GM08714 (cell line): ENCODE measurements around the gene SLC1A4.
"Not testable (repeated sequence)": the region's sequence is repeated elsewhere in the genome, so short reads cannot be mapped to it uniquely, and the experiment has no call there.

Source experiments
- H3K4me3 ChIP-seq: fragments of 200-500 bp; sonication (Bioruptor generic); 2 replicates; pipeline ENCODE4 v1.5.1; 2014; ENCODE audit warnings: mild to moderate bottlenecking, low read length, inconsistent platforms
- ZNF274 ChIP-seq: IDR thresholded peaks from 2 replicates; pipeline ENCODE4 v1.6.1; 2012; ENCODE audit warnings: mild to moderate bottlenecking, low read depth, low read length

The SLC1A4 gene

DNA sequence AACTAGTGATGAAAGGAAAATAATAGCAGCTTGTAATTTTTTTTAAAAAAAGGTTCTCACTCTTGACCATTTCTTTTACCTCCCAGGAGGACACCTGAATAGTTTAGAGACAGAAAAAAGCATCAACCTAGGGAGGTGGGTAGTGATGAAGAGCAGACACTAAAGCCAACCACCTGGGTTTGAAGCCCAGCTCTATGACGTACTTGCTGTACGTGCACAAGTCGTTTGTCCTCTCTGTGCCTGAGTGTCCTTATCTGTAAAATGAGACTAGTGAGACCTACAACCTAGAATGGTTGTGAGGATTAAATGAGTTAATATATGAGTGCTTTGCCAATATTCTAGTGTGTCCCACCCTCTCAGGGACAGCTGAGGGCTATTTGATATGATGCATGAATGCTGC lies 5.8 kb downstream of the SLC1A4 start:
- no peak overlapping the region for H3K4me3 ChIP-seq
- no peak for TF ChIP-seq ZNF274

DNA sequence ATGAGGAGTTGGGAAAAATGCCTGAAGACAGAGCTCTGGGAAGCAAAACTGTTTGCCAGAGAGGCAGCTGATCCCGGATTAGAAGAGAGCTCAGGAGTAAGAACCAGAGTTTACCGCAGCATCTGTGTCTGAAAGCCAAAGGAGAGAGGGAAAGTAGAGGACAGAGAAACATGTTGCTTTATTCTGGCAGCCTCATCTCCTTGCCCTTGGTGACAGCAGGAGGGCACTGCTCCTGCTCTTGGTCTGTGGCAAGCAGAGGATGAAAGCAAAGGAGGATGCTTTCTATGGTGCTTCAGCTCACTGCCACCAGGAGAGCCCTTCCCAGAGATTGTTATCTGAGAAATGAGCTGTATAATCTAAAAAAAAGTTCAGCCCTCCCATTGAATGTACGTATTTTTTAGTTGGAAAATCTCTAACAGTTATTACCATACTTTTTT lies 7.7 kb downstream of the SLC1A4 start:
- H3K4me3 ChIP-seq, result no peak overlapping the region
- TF ChIP-seq ZNF274, result no peak

GRCh38 chr2:64998658-64999061 lies 9.5 kb downstream of the SLC1A4 start:
- TF ChIP-seq ZNF274, result no peak

GRCh38 chr2:64999754-65000153 lies 10.6 kb downstream of the SLC1A4 start:
- TF ChIP-seq ZNF274, result no peak
- H3K4me3 ChIP-seq, result no peak overlapping the region

More at GRCh38 chr2:64998658-64999061, 9.5 kb downstream of the SLC1A4 start:
- H3K4me3 ChIP-seq, result no peak overlapping the region

DNA sequence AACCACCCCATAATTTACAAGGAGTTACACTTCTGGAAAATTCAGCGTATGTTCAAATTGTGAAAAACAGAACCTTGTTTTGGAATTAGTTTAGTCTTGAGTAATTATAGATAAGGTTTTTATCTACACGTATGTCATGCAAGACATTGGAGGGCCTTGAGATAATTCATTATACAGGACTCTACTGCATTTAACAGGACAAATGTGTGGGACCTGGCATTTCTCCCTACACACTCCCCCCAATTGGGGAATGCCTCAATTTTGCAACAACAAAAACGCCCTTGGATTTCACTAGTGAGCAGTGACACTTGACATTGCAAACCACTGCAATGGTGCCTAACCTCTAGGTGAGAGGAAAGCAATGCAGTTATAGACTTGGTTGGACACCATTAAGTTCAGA lies 11.4 kb downstream of the SLC1A4 start:
- H3K4me3 ChIP-seq, result no peak overlapping the region
- TF ChIP-seq ZNF274, result no peak

DNA sequence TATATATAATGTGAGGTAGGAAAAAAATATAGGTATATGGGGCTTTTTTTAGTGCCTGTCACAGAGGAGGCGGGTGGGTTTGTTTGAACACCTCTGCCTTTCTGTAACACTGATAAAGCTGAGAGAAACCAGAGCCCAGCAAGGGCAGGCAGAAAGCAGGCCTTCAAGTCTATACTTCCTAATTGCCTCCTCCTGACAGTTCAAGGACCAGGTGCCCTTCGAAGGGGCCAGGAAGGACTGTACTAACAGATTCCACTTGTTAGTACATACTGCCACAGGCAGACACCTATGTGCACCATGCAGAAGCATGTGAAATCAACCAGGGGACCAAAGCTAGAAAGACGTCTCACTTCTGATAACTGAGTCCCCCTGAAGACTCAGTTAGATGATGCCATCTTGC lies 13.8 kb downstream of the SLC1A4 start:
- TF ChIP-seq ZNF274, result no peak
- no peak overlapping the region for H3K4me3 ChIP-seq

- not testable (repeated sequence) for H3K4me3 ChIP-seq
Measured at GRCh38 chr2:65004232-65004631, 15.0 kb downstream of the SLC1A4 start.

GRCh38 chr2:65013776-65014175 lies 24.6 kb downstream of the SLC1A4 start:
- H3K4me3 ChIP-seq, result no peak overlapping the region
- no peak for TF ChIP-seq ZNF274

- no peak overlapping the region for H3K4me3 ChIP-seq
- TF ChIP-seq ZNF274, result no peak
Measured at GRCh38 chr2:65015731-65016130, 26.5 kb downstream of the SLC1A4 start.

GRCh38 chr2:65016789-65017188 lies 27.6 kb downstream of the SLC1A4 start:
- TF ChIP-seq ZNF274, result no peak
- H3K4me3 ChIP-seq, result peak overlapping the region; percentile 9; the same call in 1 of the 2 replicates

GRCh38 chr2:65017335-65017734 lies 28.1 kb downstream of the SLC1A4 start:
- H3K4me3 ChIP-seq, result no peak overlapping the region
- TF ChIP-seq ZNF274, result no peak

GRCh38 chr2:65018141-65018582 lies 29.0 kb downstream of the SLC1A4 start:
- H3K4me3 ChIP-seq, result no peak overlapping the region
- TF ChIP-seq ZNF274, result no peak

GRCh38 chr2:65019010-65019409 lies 29.8 kb downstream of the SLC1A4 start:
- no peak overlapping the region for H3K4me3 ChIP-seq
- no peak for TF ChIP-seq ZNF274

DNA sequence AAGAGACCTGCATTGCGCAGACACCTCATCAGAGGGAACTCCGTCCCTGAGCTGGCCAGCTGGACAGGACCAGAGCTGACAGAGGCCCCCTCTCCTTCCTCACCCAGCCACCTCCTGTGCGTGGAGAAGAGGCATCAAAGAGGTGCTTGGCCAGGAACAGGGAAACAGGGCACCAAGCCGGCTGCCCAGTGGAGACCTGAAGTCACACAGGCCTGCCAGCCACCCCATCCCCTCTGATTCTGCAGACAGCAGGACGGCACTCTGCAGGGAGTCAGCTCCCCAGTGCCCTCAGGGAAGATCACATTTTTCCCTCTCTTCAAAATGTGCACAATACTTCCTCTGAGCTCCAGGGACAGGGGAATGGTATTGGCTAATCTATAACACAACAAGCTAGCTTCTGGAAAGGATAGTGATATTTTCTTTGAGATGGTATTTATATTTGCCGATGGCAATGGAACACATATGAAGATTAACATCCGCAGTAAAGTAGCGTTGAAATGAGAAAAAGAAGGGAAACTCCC lies 30.5 kb downstream of the SLC1A4 start:
- no peak for TF ChIP-seq ZNF274
- H3K4me3 ChIP-seq, result no peak overlapping the region

DNA sequence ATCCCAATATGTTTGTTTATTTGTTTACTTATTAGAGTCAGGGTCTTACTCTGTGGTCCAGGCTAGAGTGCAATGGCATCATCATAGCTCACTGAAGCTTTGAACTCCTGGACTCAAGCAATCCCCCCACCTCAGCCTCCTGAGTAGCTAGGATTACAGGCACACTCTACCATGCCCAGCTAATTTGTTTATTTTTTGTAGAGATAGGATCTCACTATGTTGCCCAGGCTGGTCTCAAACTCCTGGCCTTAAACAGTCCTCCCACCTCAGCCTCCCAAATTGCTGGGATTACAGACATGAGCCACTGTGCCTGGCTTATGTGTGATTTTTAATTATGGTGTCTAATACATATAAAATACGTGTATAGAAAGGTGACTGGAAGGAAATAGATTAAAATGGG lies 31.1 kb downstream of the SLC1A4 start:
- H3K4me3 ChIP-seq, result not testable (repeated sequence)

DNA sequence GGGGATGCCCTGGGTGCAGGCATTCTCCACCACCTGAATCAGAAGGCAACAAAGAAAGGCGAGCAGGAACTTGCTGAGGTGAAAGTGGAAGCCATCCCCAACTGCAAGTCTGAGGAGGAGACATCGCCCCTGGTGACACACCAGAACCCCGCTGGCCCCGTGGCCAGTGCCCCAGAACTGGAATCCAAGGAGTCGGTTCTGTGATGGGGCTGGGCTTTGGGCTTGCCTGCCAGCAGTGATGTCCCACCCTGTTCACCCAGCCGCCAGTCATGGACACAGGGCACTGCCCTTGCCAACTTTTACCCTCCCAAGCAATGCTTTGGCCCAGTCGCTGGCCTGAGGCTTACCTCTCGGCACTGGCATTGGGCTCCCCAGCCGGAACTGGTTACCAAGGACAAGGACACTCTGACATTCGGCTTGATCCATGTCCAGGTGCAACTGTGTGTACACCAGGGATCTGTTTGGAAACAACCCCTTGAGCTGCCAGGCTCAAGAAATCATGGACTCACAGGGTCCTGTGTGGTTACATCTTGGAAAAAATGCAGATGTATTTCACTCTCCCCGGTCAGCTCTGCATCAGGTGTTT lies 31.8 kb downstream of the SLC1A4 start:
- TF ChIP-seq ZNF274, result no peak
- no peak overlapping the region for H3K4me3 ChIP-seq
